Measurements from ENCODE around the gene IL17RA. TPM values are rescaled to one million over a fixed set of nuclear protein-coding genes. Genes with fewer than 3 reads are reported as not detected.

Gene IL17RA
- total RNA-seq, 1 experiment from 2014 or later = 11.7 TPM

GRCh38 chr22:17137170-17137569 is 52.4 kb downstream of the IL17RA start:
- H3K4me3 ChIP-seq (ENCODE audit: low read depth in 2 of 2, low read length in 2 of 2) = no peak overlapping the region
- TF ChIP-seq REST (IDR thresholded peaks at IDR 0.05; ENCODE audit: insufficient read depth in 1 of 2, low read depth in 2 of 2, low read length in 1 of 2) = no peak
- TF ChIP-seq POLR2AphosphoS5 (IDR thresholded peaks at IDR 0.05; ENCODE audit: low read depth, low read length) = no peak
- no peak for TF ChIP-seq TCF7L2 (IDR thresholded peaks at IDR 0.05; ENCODE audit: low read depth, low read length)
- no peak for TF ChIP-seq CTCF (IDR thresholded peaks at IDR 0.05)
- TF ChIP-seq SIN3A (IDR thresholded peaks at IDR 0.05; ENCODE audit: borderline replicate concordance, insufficient read depth, low read depth, low read length) = no peak
- BruUV-seq (replicated peaks) = no TSS peak
- ATAC-seq = no peak
- ChIA-PET CTCF (no interaction called here), POLR2A (interaction anchor here (1.0 kb wide), 1 partner anchor 20 kb away, joined by 3 read pairs; no protein-coding TSS in a partner anchor)
- no peak for DNase-seq (ENCODE audit: low read depth, low spot score)
- in situ Hi-C loops (cut with HindIII; ENCODE audit: low pct_unique_long_range_greater_than_20kb, low sequenced_read_pairs) (no loop called here), intact Hi-C loops (cut with micrococcal nuclease; ENCODE audit: unreplicated experiment) (no loop called here)
- no peaks in the 10 kb centered on the region for H3K9me3 ChIP-seq (ENCODE audit: control insufficient read depth, insufficient read depth, low read depth, low read length)
- no peak overlapping the region for H3K27ac ChIP-seq (ENCODE audit: low read length)
- H3K27me3 ChIP-seq (ENCODE audit: control insufficient read depth, insufficient read depth, low read length) = no peaks in the 10 kb centered on the region
- no peaks in the 10 kb centered on the region; the same call in 1 of the 2 replicates for H3K36me3 ChIP-seq (ENCODE audit: control insufficient read depth, insufficient read depth, low read length)
- H3K4me1 ChIP-seq (ENCODE audit: control insufficient read depth, insufficient read depth, low read length) = no peaks in the 10 kb centered on the region

- H3K9me3 ChIP-seq (ENCODE audit: control insufficient read depth, insufficient read depth, low read depth, low read length) = no peaks in the 10 kb centered on the region
- POLR2A ChIA-PET = interaction anchor here (1.0 kb wide), 1 partner anchor 19 kb away, joined by 3 read pairs; no protein-coding TSS in a partner anchor
- BruUV-seq (replicated peaks) = no TSS peak
- CTCF ChIA-PET = interaction anchor here (0.5 kb wide), 1 partner anchor 16 kb away, joined by 3 read pairs; no protein-coding TSS in a partner anchor
- ATAC-seq (no peak), DNase-seq (ENCODE audit: low read depth, low spot score) (no peak)
- in situ Hi-C loops (cut with HindIII; ENCODE audit: low pct_unique_long_range_greater_than_20kb, low sequenced_read_pairs) (no loop called here), intact Hi-C loops (cut with micrococcal nuclease; ENCODE audit: unreplicated experiment) (no loop called here)
- no peak overlapping the region for H3K4me3 ChIP-seq (ENCODE audit: low read depth in 2 of 2, low read length in 2 of 2)
- no peak for TF ChIP-seq REST (IDR thresholded peaks at IDR 0.05; ENCODE audit: insufficient read depth in 1 of 2, low read depth in 2 of 2, low read length in 1 of 2)
- TF ChIP-seq POLR2AphosphoS5 (IDR thresholded peaks at IDR 0.05; ENCODE audit: low read depth, low read length) = no peak
- TF ChIP-seq SIN3A (IDR thresholded peaks at IDR 0.05; ENCODE audit: borderline replicate concordance, insufficient read depth, low read depth, low read length) = no peak
- no peak for TF ChIP-seq TCF7L2 (IDR thresholded peaks at IDR 0.05; ENCODE audit: low read depth, low read length)
- TF ChIP-seq CTCF (IDR thresholded peaks at IDR 0.05) = no peak
- no peaks in the 10 kb centered on the region for H3K27me3 ChIP-seq (ENCODE audit: control insufficient read depth, insufficient read depth, low read length)
- H3K36me3 ChIP-seq (ENCODE audit: control insufficient read depth, insufficient read depth, low read length) = no peaks in the 10 kb centered on the region; the same call in 1 of the 2 replicates
- H3K27ac ChIP-seq (ENCODE audit: low read length) = no peak overlapping the region
- H3K4me1 ChIP-seq (ENCODE audit: control insufficient read depth, insufficient read depth, low read length) = no peaks in the 10 kb centered on the region
These were observed 53.1 kb downstream of the IL17RA start for GRCh38 chr22:17137861-17138425.

Data from Panc1 (cell line).